HEK293 (cell line): ENCODE measurements around the gene ENDOV.

Experiments
- ATF2 ChIP-seq: fragments of 450-650 bp; formaldehyde crosslinking; IDR thresholded peaks from 2 replicates; pipeline ENCODE4 v1.5.1; 2016; ENCODE audit warnings: missing biosample characterization, missing genetic modification characterization, low read depth
- CTCF ChIP-seq: fragments of 450-650 bp; formaldehyde crosslinking; IDR thresholded peaks from 2 replicates; pipeline ENCODE4 v1.5.1; 2016; ENCODE audit warnings: missing biosample characterization, missing genetic modification characterization
- MYNN ChIP-seq: fragments of 450-650 bp; formaldehyde crosslinking; IDR thresholded peaks from 2 replicates; pipeline ENCODE4 v1.5.1; 2016; ENCODE audit warnings: missing biosample characterization, missing genetic modification characterization, borderline replicate concordance
- SP2 ChIP-seq: fragments of 450-650 bp; formaldehyde crosslinking; IDR thresholded peaks from 2 replicates; pipeline ENCODE4 v1.5.1; 2016; ENCODE audit warnings: missing biosample characterization, missing genetic modification characterization
- ZBTB49 ChIP-seq: fragments of 450-650 bp; formaldehyde crosslinking; IDR thresholded peaks from 2 replicates; pipeline ENCODE4 v1.5.1; 2016; ENCODE audit warnings: missing biosample characterization, missing genetic modification characterization, low read depth
- ZNF23 ChIP-seq: fragments of 450-650 bp; formaldehyde crosslinking; IDR thresholded peaks from 2 replicates; pipeline ENCODE4 v1.5.1; 2016; ENCODE audit warnings: missing biosample characterization, missing genetic modification characterization, borderline replicate concordance
- ZNF24 ChIP-seq: fragments of 450-650 bp; formaldehyde crosslinking; IDR thresholded peaks from 2 replicates; pipeline ENCODE4 v1.5.1; 2016; ENCODE audit warnings: missing biosample characterization, missing genetic modification characterization
- ZNF48 ChIP-seq: fragments of 450-650 bp; formaldehyde crosslinking; IDR thresholded peaks from 2 replicates; pipeline ENCODE4 v1.5.1; 2016; ENCODE audit warnings: missing biosample characterization, missing genetic modification characterization
- ZNF600 ChIP-seq: fragments of 450-650 bp; formaldehyde crosslinking; IDR thresholded peaks from 2 replicates; pipeline ENCODE4 v1.5.1; 2016; ENCODE audit warnings: missing biosample characterization, missing genetic modification characterization
- ZNF624 ChIP-seq: fragments of 450-650 bp; formaldehyde crosslinking; IDR thresholded peaks from 2 replicates; pipeline ENCODE4 v1.5.1; 2017; ENCODE audit warnings: missing biosample characterization, missing genetic modification characterization
- ZNF677 ChIP-seq: fragments of 450-650 bp; IDR thresholded peaks from 2 replicates; pipeline ENCODE4 v1.5.0; 2018; ENCODE audit warnings: missing biosample characterization, mild to moderate bottlenecking, missing genetic modification characterization, moderate library complexity

GRCh38 chr17:80372456-80372855 is 42.5 kb upstream of the ENDOV start:
- TF ChIP-seq CTCF (tag by site-specific recombination) (no peak), MYNN (tag by site-specific recombination) (no peak), ZNF24 (tag by site-specific recombination) (no peak), SP2 (tag by site-specific recombination) (no peak), ZNF48 (tag by site-specific recombination) (no peak), ATF2 (tag by site-specific recombination) (no peak), ZNF23 (tag by site-specific recombination) (no peak), ZNF677 (tag by site-specific recombination) (no peak), ZNF624 (tag by site-specific recombination) (no peak), ZNF600 (tag by site-specific recombination) (no peak), ZBTB49 (tag by site-specific recombination) (no peak)
